Smooth muscle cell (in vitro differentiated cells): ENCODE measurements around the gene SH3BP5. TPM values are rescaled to one million over a fixed set of nuclear protein-coding genes. Genes with fewer than 3 reads are reported as not detected.
"Not testable (repeated sequence)": the region's sequence is repeated elsewhere in the genome, so short reads cannot be mapped to it uniquely, and the experiment has no call there.

Experiments used
- DNase-seq: peaks from one replicate; lab custom pipeline; 2025; ENCODE audit not compliant: unreplicated experiment; lab: John Stamatoyannopoulos, UW
- H2AFZ ChIP-seq: fragments of 200-600 bp; sonication (generic); 2 replicates; pipeline ENCODE4 v1.6.0; 2016; ENCODE audit warnings: antibody characterized with exemption, low read depth, mild to moderate bottlenecking
- H3F3A ChIP-seq: fragments of 200-600 bp; sonication (generic); 2 replicates; pipeline ENCODE4 v1.6.0; 2017; ENCODE audit warnings: antibody characterized with exemption, low read depth
- H3K27ac ChIP-seq: fragments of 200-600 bp; sonication (generic); 2 replicates; pipeline ENCODE4 v1.5.1; 2016; ENCODE audit warnings: low read depth, mild to moderate bottlenecking
- H3K27me3 ChIP-seq: fragments of 200-600 bp; sonication (generic); 2 replicates; pipeline ENCODE4 v1.6.1; 2016; ENCODE audit warnings: low read depth, mild to moderate bottlenecking
- H3K36me3 ChIP-seq: fragments of 200-600 bp; sonication (generic); 2 replicates; pipeline ENCODE4 v1.5.1; 2016; ENCODE audit warnings: low read depth
- H3K4me1 ChIP-seq: fragments of 200-600 bp; sonication (generic); 2 replicates; pipeline ENCODE4 v1.5.1; 2016; ENCODE audit warnings: low read depth
- H3K4me2 ChIP-seq: fragments of 200-600 bp; sonication (generic); 2 replicates; pipeline ENCODE4 v1.6.0; 2016; ENCODE audit warnings: mild to moderate bottlenecking
- H3K4me3 ChIP-seq: fragments of 200-600 bp; sonication (generic); 2 replicates; pipeline ENCODE4 v1.5.1; 2016; ENCODE audit warnings: mild to moderate bottlenecking
- H3K79me2 ChIP-seq: fragments of 200-600 bp; sonication (generic); 2 replicates; pipeline ENCODE4 v1.6.0; 2016; ENCODE audit warnings: low read depth, mild to moderate bottlenecking
- H3K9ac ChIP-seq: fragments of 200-600 bp; sonication (generic); 2 replicates; pipeline ENCODE4 v1.6.0; 2016; ENCODE audit warnings: low read depth
- H3K9me3 ChIP-seq: fragments of 200-600 bp; sonication (generic); replicated peaks from 2 replicates; pipeline ENCODE4 v1.5.1; 2016; ENCODE audit warnings: low read depth
- H4K20me1 ChIP-seq: fragments of 200-600 bp; sonication (generic); 2 replicates; pipeline ENCODE4 v1.6.0; 2016; ENCODE audit warnings: low read depth
- WGBS: methylation state at CpG from one replicate; pipeline ENCODE4 v1.1.7; 2016; ENCODE audit warnings: low lambda C conversion rate; 5-methylcytosine and 5-hydroxymethylcytosine counted together
- polyA plus RNA-seq: library from polyadenylated mRNA; unstranded; fragments of >200 nt; fragmentation: Nextera tagmentation; extraction: Ambion mirVana; gene quantifications from 2 replicates; pipeline ENCODE4 v1.2.1, GENCODE V29; 2016
- total RNA-seq: library from RNA; depleted of rRNA; stranded (reverse); fragments of >200 nt; gene quantifications from 2 replicates; pipeline ENCODE4 v1.2.3, GENCODE V29; 2014
- TF ChIP-seq, protein P1 (sequence below): fragments of 200-600 bp; sonication (generic); IDR thresholded peaks from 2 replicates; pipeline ENCODE4 v1.5.1; 2017; ENCODE audit warnings: borderline replicate concordance, mild to moderate bottlenecking, antibody characterized with exemption; ENCODE audit not compliant: insufficient read depth, poor library complexity, severe bottlenecking

The SH3BP5 gene
- total and polyA plus RNA-seq, 2 experiments from 2014 or later, result 10.7 to 12.7 TPM

- H3K4me3 ChIP-seq, result no peak overlapping the region
- WGBS, result 69% methylated on average over 6 of the region's 6 CpGs
- H3F3A ChIP-seq, result no peaks in the 10 kb centered on the region
- no peaks in the 10 kb centered on the region for H3K36me3 ChIP-seq
- TF ChIP-seq, protein P1, sequence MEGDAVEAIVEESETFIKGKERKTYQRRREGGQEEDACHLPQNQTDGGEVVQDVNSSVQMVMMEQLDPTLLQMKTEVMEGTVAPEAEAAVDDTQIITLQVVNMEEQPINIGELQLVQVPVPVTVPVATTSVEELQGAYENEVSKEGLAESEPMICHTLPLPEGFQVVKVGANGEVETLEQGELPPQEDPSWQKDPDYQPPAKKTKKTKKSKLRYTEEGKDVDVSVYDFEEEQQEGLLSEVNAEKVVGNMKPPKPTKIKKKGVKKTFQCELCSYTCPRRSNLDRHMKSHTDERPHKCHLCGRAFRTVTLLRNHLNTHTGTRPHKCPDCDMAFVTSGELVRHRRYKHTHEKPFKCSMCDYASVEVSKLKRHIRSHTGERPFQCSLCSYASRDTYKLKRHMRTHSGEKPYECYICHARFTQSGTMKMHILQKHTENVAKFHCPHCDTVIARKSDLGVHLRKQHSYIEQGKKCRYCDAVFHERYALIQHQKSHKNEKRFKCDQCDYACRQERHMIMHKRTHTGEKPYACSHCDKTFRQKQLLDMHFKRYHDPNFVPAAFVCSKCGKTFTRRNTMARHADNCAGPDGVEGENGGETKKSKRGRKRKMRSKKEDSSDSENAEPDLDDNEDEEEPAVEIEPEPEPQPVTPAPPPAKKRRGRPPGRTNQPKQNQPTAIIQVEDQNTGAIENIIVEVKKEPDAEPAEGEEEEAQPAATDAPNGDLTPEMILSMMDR, result no peak
- H3K9me3 ChIP-seq, result no peaks in the 10 kb centered on the region
- no peaks in the 10 kb centered on the region for H3K27me3 ChIP-seq
- DNase-seq, result no peak
- H4K20me1 ChIP-seq, result no peaks in the 10 kb centered on the region
- peaks cover 15% of the 10 kb centered on the region for H3K4me1 ChIP-seq
- H3K27ac ChIP-seq, result no peak overlapping the region
- no peaks in the 10 kb centered on the region for H3K79me2 ChIP-seq
- H2AFZ ChIP-seq, result no peak overlapping the region
- no peak overlapping the region for H3K4me2 ChIP-seq
- H3K9ac ChIP-seq, result no peak overlapping the region
Measured at GRCh38 chr3:15359677-15360397, 27.5 kb upstream of the SH3BP5 start.

DNA sequence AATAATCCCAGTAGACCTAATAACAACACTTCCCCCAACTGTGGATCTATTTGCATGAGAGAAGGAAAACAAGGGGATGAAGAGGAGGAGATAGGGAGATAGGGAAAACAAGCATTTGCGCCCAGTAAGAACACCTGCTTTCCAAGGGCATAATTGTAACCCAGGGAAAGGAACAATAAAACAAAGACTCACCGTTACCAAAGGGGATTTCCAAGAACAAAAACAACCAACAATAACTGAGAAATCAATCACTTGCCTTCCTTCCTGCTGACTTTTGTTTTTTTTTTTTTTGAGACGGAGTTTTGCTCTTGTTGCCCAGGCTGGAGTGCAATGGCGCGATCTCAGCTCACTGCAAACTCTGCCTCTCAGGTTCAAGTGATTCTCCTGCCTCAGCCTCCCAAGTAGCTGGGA is 24.3 kb upstream of the SH3BP5 start:
- not testable (repeated sequence) for H3K79me2 ChIP-seq, DNase-seq, H2AFZ ChIP-seq, H4K20me1 ChIP-seq, H3K27me3 ChIP-seq, H3K36me3 ChIP-seq, H3K4me2 ChIP-seq, H3F3A ChIP-seq, H3K9me3 ChIP-seq, H3K9ac ChIP-seq, H3K4me3 ChIP-seq
- WGBS, result 84% methylated on average over 5 of the region's 5 CpGs
- peak overlapping the region; percentile 30 for H3K27ac ChIP-seq
- peaks cover 15% of the 10 kb centered on the region for H3K4me1 ChIP-seq

DNA sequence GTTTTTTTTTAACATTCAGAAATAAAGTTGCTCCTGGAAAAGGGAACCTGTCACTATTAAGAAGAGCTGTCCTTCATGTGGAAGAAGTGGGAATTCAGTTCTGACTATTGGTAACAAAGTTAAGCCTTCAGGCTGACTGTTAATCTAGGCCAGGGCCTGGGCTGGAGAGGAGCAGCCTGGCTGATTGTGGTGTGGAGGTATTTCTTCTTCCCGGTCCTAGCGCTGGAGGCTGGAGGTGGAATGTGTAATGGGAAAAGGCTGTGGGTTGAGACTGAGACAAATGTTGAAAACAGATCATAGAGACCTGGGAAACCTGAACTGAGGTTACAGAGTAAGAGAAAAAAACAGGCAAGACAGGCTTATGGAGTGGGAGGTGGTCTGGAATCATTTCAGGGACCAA is 23.8 kb upstream of the SH3BP5 start:
- Histone ChIP-seq H3K4me3 (no peak overlapping the region), H3K36me3 (no peaks in the 10 kb centered on the region), H3K4me2 (no peak overlapping the region), H3K27ac (peak overlapping the region; percentile 30), H2AFZ (no peak overlapping the region), H3K79me2 (no peaks in the 10 kb centered on the region), H3F3A (no peaks in the 10 kb centered on the region), H3K9me3 (no peaks in the 10 kb centered on the region), H3K27me3 (no peaks in the 10 kb centered on the region), H4K20me1 (no peaks in the 10 kb centered on the region), H3K4me1 (peaks cover 10% of the 10 kb centered on the region), H3K9ac (no peak overlapping the region)
- DNase-seq, result no peak
- TF ChIP-seq, protein P1, result no peak
- 16% methylated on average over 2 of the region's 2 CpGs for WGBS

DNA sequence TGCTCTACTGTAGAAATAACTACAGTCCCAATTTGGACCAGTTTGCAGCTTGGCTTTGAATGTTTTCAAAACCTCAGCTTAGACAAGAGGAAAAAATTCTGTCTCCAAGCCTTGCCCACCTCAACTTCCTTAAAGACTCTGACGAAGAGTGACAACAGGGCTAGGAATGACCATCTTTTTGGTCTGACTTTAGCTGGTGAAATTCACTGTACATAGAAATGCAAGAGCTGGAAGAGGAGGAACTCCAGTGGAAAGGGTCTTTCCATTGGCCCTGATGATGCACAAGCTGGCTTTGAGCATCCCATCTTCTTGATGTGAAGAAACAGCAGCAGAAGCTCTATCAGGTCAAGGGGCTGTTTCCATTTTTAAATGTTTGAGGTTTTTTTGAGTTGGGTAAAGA is 22.7 kb upstream of the SH3BP5 start:
- H3K36me3 ChIP-seq, result no peaks in the 10 kb centered on the region
- H3K79me2 ChIP-seq, result no peaks in the 10 kb centered on the region
- peaks cover 7% of the 10 kb centered on the region for H3K4me1 ChIP-seq
- H3K4me2 ChIP-seq, result no peak overlapping the region
- H3K9me3 ChIP-seq, result no peaks in the 10 kb centered on the region
- no peaks in the 10 kb centered on the region for H4K20me1 ChIP-seq
- H3F3A ChIP-seq, result no peaks in the 10 kb centered on the region
- no peak for DNase-seq
- no peak overlapping the region for H3K9ac ChIP-seq
- no peak overlapping the region for H3K4me3 ChIP-seq
- TF ChIP-seq, protein P1, result no peak
- no peaks in the 10 kb centered on the region for H3K27me3 ChIP-seq
- WGBS, result 85% methylated on average over 1 of the region's 1 CpG
- H3K27ac ChIP-seq, result no peak overlapping the region
- H2AFZ ChIP-seq, result no peak overlapping the region
